ENCODE data around the gene CTNND1.

CTNND1 gene

DNA sequence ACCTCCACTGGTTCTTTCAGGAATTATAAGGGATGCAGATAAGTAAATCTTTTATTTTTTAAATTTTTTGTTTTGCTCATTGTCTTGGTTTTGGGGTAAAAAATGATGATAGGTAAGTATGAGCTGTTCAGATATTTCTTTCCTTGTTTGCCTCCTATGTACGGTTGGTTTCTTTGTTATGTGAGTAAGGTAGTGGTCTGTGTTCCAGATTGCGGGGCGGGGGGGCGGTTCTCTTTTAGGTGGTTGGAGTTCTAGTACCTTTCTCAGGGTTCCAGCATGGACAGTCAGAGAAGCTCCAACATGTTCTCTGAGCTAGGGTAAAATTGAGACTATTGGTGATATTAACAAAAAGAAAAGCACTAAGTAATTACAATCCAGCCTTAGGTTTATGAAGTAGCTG lies 2.4 kb downstream of the CTNND1 start:
- no peak for DNase-seq (ENCODE audit: low read depth)

DNA sequence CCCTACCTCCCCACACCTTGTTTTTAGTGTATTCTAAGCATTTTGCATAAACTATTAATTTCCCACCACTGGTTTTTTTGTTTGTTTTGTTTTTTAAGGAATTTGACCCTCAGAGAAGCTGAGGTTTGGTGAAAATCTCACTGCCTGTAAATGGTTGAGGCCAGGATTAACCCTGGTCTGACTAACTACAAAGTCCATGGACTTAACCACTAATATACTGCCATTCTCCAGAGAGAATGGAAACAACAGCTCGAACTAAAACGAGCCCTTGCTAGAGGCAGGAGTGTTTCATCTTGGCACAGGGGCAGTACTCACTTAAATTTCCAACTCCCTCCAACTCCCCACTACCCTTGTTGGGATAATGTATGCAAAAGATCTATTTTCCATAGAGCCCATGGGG lies 3.0 kb downstream of the CTNND1 start:
- no peak for DNase-seq (ENCODE audit: low read depth)

DNA sequence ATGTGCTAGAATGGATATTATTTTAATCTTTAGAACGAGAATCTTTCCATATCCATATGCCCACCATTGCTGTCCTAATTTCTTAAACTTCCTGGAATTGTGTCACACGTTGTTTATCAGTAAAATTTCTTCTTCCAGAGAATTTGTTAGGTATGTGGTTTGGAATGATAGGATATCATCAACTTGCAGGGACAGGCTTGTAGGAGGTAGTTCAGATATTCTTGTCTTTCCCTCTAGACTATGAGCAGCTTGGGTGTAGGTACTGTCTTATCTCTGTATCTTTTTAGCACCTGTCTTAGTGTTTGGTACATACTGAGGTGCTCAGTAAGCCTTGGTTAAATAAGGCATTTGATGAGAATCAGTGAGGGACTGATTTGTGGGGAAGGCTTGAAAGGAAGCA lies 3.4 kb downstream of the CTNND1 start:
- DNase-seq (ENCODE audit: low read depth) = no peak

DNA sequence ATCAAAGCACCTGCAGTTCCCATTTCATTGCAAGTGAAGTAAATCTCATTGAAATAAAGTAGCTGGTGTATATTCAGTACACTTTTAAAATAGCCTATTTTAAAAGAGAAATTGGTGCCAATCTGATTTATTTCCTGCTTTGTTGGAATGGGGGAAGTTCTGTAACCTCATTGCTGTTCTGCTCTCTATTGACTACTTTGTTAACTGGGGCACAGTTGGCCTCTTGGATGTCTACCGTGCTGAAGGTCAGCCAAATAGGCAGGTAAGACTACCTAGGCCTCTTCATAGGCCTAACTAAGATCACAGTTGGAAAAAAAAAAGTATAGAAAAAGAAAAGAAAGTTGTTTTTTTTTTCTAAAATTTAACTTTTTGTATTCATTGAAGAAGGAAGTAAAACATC lies 9.2 kb downstream of the CTNND1 start:
- no peak for DNase-seq (ENCODE audit: low read depth)

DNA sequence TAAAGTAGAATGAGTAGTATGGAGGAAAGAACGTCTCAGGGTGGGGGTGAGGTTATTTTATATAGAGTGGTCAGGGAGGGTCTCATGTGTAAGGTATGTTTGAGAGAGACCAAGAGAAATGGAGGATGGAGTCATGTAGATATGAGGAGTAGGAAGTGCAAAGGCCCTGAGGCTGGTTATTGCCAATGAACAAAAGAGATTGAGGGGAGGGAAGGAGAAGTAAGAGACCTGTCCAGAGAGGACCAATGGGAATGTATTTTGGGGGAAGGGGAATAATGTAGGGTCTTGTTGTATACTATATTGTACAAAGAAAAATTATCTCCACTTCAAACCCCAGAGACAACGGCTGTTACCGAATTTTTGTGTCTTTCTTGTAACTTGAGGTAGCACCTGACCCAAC lies 9.8 kb downstream of the CTNND1 start:
- no peak for DNase-seq (ENCODE audit: low read depth)

DNA sequence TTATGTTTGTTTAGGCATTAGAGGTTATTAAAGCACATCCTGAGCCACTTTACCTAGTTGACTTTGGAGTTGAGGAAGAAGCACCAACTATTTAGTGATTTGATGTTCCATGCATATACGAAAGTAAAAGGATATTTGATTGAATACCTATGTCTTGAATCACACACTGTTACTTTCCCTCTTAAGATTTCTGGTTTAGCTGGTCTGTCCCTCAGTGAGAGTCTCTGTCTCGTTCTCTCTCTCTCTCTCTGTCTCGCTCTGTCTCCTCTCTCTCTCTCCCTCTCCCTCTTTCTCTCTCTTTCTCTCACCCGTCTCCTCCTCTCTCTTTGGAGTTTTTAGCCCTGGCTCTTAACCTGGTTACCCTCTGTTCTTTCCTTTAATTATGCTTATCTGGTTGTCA lies 11.0 kb downstream of the CTNND1 start:
- no peak for DNase-seq (ENCODE audit: low read depth)

DNA sequence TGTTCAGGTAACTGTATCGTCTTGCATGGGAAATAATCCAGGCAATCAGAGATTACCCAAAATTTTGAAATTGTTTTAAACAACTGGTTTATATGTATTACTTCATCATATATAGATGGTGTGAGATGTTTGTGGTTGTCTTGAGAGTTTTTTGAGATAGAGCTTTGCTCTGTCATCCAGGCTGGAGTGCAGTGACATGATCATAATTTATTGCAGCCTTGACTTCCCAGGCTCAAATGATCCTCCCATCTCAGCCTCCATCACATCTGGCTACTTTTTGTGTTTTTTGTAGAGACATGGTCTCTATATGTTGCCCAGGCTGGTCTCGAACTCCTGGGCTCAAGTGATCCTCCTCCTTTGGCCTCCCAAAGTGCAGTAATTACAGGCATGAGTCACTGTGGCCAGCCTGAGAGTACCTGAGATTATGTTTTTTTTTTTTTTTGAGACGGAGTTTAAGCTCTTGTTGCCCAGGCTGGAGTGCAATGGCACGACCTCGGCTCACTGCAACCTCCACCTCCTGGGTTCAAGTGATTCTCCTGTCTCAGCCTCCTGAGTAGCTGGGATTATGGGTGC lies 11.5 kb downstream of the CTNND1 start:
- DNase-seq (ENCODE audit: low read depth) = no peak

DNA sequence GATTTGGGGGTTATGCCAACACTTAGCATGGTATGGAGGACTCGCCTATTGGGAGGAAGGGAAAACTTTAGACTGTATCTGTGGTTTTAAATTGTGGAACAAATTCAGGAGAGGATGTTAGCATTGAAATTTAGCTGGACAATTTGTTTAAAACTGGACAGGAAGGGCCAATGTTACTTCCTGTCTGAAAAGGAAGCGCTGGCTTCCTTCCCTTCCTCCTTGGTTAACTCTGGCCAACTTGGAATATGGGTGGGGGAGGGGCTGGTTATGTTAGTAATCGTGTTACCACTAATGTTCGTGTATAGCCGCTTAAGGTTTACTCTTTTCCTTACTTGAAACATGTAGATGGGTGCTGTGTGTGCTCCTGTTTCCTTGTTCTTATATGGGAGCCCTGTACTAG lies 13.9 kb downstream of the CTNND1 start:
- DNase-seq (ENCODE audit: low read depth) = no peak

DNA sequence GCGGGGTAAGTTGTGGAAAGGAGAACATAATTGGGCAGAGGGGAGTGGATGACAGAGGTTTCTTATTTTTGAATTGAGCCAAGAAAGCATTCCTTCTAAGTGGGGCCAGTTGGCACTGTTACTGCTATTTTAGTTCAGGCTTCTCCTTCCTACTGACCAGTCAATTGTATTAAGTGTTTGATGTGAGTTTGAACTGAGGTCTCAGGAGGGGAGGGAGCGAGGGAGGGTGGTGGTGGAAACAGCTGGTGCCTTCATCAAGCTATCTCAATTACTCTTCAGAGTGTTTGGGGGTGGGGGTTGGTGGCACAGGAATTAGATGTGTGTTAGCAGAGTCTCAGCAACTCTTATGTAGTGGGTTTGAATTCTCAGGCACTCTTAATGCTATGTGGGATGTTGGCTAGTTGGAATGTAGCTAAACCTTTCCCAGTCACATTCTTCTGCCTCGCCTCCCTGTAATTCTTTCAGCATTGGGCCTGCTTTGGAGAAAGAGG lies 14.5 kb downstream of the CTNND1 start:
- DNase-seq (ENCODE audit: low read depth) = no peak

DNA sequence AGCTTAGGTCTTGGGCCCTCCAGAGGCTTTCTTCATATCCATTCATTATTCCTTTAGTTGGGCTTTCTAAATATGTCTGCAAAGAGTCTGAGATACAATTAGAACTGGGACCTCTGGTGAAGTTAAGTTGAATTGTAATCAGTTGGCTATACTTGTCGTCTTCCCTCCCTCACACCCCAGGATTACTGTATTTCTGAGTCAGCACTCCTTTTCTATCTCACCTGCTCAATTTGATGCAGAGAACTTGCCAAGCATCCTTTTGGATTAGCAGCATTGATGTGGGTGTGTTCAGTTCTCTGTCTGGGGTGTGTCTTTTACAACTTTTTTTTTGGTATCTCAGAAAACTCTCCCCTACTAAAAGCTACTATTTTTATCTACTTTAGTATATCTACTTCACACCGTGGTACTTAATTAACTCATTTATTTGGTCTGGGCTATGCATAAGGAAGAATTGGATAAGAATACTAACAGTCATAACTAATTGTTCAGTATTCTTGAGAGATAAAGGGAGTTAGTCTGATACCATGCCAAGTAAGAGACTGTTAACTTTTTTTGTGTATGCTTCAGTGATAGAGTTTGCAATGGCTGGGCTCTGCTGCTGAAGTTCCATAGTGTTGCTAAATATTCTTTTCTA lies 15.1 kb downstream of the CTNND1 start:
- DNase-seq (ENCODE audit: low read depth) = no peak

DNA sequence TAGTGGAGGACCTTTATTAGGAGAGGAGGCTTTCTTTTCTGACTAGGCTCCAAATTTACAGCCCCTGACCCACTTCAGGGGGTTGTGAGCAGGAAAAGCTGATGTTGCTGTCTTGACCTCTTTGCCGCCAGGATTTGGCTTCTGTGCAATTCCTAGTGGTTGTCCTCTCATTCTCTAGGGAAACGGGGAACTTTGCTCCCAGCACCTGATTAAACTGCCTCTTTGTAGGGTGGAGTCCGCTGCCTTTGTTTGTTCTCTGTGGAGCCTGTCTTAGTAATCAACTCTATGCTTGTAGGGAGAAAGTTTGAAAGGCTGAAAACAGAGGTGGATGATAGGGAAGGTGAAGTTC lies 16.3 kb downstream of the CTNND1 start:
- DNase-seq (ENCODE audit: low read depth) = no peak

DNA sequence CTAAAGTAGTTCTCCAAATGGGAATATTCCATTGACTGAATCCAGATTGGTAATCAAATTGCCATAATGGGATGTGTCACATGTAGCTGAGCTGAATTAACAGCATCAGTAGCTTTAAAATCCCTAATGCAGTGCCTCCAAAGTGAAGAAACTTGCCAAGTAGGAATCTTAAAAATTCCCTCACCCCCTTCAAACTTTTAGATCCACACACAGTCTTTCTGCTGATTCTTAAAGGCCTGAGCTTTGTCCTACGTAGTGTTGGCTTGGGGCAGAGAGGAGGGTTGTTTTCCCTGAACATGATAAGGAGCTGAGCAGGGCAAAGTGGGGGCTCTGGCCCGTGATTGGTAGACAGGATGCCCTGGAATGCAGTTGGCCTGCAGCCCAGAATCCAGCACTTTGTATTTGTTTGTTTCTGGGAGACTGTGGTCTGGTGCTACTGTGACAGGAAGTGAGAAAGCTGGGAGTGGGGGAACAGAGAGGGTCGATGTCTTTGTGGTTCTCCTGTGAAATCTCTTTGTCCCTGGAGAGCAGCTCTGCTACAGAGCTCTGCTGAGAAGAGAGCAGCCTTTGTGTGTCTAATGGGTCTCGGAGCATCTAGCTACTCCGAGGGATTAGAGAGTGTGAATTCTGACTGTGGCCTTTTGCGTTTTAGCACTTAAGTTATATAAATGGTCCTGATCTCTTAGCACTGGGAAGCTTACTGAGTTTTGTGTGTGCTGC lies 16.9 kb downstream of the CTNND1 start:
- DNase-seq (ENCODE audit: low read depth) = no peak

DNA sequence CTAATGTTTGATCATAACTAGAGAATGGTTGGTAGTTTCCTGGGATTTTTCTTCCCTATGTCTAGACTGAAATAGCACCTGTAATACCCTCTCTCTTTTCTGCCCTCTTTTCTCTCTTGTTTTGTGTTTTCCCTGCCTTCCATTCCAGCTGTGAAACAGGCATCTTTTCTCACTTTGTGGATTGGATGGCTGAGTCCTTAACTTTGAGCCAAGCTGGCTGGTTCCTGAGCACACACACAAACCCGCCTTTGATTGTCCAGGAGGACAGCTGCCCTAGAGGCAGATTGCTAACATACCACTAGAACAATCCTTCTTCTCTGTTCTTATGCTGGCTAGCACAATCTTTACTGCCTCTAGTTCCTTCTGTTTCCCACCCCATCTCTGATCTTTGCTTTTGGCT lies 17.7 kb downstream of the CTNND1 start:
- no peak for DNase-seq (ENCODE audit: low read depth)

DNA sequence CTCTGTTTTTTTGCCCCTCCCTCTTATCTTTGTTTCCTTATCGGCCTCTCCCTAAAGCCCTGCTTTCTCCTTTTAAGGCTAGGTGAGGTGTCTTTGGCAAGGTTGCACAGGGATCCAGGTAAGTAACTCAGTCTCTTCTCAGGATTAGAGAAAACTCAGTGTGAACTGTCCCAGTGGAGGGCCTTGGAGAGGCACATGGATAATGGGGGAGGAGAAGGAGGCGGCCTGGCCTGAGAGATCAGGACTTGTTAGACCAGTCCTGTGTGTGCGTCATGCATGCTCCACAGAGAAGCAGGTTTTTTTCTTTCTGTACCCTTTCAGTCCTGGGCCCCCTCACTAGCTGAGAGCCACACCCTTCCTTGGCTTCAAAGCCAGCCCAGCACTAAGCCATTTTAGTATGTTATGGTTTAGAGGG lies 19.9 kb downstream of the CTNND1 start:
- no peak for DNase-seq (ENCODE audit: low read depth)

DNA sequence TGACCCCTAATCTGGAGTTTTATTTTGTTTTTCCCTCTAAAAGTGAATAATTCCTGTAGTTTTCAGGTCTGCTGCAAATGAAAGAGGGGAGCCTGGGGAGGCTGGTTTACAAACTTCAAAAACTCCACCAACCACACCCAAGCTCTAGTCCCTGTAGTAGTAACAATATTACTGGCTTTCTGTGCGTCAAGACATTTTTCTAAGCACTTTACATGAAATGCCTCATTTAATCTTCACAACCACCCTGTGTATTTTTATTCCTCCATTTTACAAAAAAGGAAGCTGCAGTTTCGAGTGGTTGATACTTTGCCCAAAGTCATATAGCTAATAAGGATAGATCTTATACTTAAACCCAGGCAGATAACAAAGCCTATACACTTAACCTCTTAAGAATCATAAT lies 23.5 kb downstream of the CTNND1 start:
- no peak for DNase-seq (ENCODE audit: low read depth)

DNA sequence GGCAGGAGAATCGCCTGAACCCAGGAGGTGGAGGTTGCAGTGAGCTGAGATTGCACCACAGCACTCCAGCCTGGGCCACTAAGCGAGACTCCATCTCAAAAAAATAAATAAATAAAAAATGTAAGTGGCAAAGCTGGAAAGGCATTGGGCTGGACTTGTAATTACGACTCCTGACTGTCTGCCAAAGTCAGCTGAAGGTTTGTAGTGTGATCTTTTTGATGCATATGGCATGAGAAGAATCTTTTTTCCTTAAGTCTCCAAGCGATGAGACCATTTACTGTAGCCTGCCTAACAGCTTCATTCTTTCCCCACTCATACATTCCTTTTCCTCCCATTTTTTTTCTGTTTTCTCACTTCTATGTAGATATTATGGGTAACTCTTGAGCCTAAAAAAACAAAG lies 24.8 kb downstream of the CTNND1 start:
- DNase-seq (ENCODE audit: low read depth) = no peak

DNA sequence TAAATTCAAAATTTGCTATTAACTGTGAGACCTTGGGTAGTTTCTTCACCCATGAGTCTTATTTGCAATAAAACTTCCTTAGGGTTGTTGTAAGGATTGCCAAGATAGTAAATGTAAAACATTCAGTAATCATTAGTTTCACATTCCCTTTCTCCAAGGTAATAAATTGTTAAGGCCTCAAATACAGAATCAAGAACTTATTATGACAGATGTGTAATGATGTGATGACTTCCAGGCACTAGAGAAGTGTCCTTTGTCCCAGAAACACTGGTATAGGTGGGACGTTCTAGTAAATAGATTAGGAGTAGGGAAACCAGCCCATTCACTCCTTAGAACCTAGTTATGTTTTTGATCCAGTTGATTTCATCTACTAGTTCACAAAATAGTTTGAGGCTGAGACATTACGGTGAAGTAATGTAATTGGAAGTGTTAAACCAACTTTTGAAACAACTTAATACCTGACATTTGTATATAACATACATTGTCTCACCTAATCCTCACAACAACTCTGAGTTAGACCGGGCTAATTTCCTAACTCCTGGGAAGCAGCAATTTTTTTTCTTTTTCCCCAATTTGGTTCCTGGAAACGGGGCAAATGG lies 25.5 kb downstream of the CTNND1 start:
- DNase-seq (ENCODE audit: low read depth) = no peak

DNA sequence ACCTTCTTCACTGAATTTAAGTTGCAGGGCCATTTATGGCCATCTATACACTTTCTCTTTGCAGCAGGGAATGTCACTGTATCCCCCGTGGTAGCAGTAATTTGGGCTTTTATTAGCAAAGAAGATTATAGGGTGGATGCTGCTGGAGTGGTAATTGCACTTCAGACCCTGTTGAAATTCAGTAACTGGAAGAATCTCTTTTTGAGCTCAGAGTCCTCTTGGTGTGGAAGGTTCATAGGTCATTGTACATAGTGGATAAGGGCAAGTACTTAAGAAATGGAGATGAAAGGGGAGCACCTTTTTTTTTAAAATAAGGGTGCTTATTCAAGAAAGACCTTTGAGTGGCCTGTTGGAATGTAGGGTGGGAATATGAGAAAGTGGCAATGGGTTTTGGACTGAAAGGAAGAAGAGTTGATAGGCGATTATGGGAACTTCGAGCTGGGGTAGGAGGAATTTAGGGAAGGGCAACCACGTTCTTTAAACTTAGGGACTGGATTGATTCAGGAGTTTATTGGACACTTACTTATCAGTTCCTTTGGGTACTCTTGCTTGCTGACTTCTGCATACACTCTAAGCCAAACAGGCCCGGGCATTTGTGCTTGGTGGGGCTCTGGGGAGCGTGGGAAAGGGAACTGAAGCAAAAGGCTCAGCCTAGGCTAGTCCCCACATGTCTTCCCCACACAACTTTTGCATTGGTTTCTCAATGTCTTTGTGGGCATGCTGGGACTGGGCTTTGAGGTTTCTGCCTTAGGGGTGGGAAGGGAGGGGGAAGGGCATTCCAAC lies 26.5 kb downstream of the CTNND1 start:
- DNase-seq (ENCODE audit: low read depth) = no peak

DNA sequence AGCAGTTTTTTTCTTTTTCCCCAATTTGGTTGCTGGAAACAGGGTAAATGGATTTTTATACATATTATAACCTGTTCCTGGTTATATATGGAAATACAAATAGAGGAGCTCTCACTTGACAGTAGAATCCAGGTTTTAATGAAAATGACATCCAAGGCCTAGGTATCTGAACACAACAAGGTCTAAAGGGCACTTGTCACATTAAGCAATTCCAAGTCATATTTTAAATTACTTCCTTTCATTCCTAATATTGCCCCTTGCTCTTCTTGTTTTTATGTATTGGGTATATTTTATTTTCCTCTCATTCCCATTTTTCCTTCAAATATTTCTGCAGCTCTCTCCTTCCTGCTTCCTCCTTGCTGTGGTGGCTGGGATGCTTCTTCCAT lies 27.1 kb downstream of the CTNND1 start:
- DNase-seq (ENCODE audit: low read depth) = no peak

DNA sequence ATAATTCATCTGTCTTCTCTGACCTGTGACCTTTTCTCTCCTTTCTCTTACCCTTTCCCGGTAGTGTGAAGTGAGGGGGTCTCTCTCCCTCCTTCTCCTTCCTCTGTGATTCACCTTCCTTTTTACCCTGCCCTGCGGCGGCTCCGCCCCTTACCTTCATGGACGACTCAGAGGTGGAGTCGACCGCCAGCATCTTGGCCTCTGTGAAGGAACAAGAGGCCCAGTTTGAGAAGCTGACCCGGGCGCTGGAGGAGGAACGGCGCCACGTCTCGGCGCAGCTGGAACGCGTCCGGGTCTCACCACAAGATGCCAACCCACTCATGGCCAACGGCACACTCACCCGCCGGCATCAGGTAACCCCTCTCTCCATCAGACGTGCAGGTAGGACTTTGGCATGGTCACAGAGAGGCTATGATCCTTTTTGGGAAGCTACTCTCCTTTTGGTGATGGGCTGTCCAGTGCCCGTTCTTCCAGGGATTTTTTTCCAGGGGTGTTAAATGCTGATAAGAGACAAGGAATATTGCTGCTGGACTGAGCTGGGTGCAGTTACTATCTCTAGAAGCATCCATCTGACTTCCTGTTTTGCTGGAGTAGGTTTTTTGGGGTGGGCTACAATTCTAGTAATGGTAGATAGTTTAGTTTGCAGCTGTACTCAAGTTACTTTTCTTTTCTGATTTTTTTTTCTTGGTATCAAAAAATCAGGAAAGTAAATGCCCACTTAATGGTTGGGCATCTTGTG lies 29.9 kb downstream of the CTNND1 start:
- no peak for DNase-seq (ENCODE audit: low read depth)

DNA sequence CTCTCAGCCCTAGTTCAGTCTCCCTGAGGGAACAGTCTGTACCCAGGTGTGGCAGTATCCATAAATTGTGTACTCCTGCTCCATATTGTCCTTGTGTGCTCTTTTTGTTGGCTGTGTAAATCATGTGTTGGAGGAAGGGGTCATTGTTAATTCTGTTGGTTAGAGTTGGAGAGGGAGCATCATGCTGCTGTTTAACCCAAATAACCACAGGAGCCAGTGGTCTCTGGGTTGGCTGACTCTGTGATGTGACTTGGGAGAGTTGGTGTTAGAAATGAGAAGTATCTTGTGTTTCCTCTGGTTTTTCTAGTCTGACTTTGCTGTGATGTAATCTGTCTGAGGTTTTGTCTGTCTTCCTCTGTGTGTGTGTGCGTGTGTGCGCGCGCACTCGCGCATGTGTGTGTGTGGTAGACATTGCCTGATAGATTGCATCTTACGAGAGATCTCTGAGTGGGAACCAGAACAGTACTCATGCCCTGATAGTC lies 30.5 kb downstream of the CTNND1 start:
- DNase-seq (ENCODE audit: low read depth) = peak; percentile 61

DNA sequence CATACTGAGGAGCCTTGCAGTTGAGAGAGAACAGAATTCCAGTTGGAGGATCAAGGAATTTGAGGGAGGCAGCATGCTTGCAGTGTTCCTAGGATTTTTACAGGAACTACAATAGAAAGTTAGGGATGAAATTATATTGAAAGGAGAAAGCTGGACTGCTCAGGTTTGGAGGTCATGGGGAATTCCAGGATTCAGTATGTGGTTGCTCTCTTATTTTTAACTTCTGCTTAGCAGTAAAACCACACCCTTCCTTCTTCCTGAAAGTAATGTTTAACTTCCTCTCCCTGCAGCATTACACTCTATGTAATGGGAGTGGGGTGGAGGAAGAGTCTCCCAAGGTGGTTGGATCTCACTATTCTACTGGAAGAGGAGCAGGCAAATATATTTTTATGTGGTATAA lies 31.3 kb downstream of the CTNND1 start:
- no peak for DNase-seq (ENCODE audit: low read depth)
